Upper lobe of right lung (tissue), 1 donor: Measurements from ENCODE around the gene DGKZ. TPM values are rescaled to one million over a fixed set of nuclear protein-coding genes. Genes with fewer than 3 reads are reported as not detected.

Experiments used
- ATAC-seq: fragments of 200-7000 bp; cut with Tn5 transposase; one replicate; pipeline ENCODE4 v1.9.1; 2020; ENCODE audit warnings: mild to moderate bottlenecking, moderate library complexity
- DNase-seq: peaks from one replicate; pipeline ENCODE4 v3.0.0-alpha.2; 2020
- H3K27ac ChIP-seq: fragments of 200-600 bp; one replicate; pipeline ENCODE4 v1.8.0; 2022
- H3K27me3 ChIP-seq: fragments of 200-600 bp; one replicate; pipeline ENCODE4 v1.8.0; 2022; ENCODE audit warnings: mild to moderate bottlenecking
- H3K36me3 ChIP-seq: fragments of 200-600 bp; one replicate; pipeline ENCODE4 v1.8.0; 2022
- H3K4me1 ChIP-seq: fragments of 200-600 bp; one replicate; pipeline ENCODE4 v1.8.0; 2022
- H3K4me3 ChIP-seq: fragments of 200-600 bp; one replicate; pipeline ENCODE4 v1.8.0; 2022; ENCODE audit warnings: mild to moderate bottlenecking
- H3K9me3 ChIP-seq: fragments of 200-600 bp; one replicate; pipeline ENCODE4 v1.8.0; 2022
- CTCF ChIP-seq: fragments of 200-600 bp; IDR thresholded peaks from one replicate; pipeline ENCODE4 v1.8.0; 2022; ENCODE audit warnings: antibody characterized with exemption
- intact Hi-C: fragments of 100-400 bp; cut with DNase I; formaldehyde crosslinking; loops from one replicate; pipeline ENCODE4 v1.11.0; 2022
- total RNA-seq: library from RNA; stranded (reverse); fragmentation: NEBNext Ultra II Directional; extraction: Animal tissue kit (Norgen Biotek cat#: 25700); gene quantifications from one replicate; pipeline ENCODE4 v1.2.1, GENCODE V29; 2021
- donor health status: DM: no; HTN: yes; CAD: no; lungs with severe emphysema.

Gene DGKZ
- total RNA-seq, 1 donor from 2014 or later: 50.4 TPM

DNA sequence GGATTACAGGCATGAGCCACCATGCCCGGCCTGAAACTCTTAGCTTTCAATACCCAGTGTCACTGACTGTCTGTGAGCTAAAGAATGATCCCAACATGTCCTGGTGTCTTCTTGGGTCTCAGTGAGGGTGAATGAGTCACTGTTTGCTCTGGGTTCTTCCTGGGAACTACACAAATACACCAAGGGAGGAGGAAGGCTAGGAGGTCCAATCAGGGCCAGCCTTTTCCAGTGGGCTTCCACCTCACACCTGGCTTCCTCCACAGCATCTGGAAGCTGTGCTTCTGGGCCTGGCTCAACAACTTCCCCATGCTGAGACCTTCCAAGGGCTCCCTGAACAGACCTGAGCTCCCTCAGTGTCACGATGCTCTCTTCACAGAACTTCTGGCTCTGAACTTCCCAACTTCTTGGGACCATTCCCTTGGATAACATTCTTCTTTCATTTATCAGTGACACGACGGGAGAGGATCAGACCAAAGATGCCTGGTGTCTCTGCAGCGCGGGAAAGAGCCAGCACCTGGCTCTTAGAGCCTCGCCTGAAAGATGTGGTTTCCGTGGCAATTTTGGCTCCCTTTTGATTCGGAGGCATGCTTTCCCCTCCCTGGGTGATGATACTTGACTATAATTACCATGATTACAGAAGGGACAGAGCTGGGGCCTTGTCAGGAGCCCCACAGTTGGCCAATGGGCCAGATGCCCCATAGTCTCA lies 66.7 kb downstream of the DGKZ start:
- DNase-seq (peak; percentile 8), ATAC-seq (no peak)
- intact Hi-C loops: no loop called here
- H3K9me3 ChIP-seq: no peaks in the 10 kb centered on the region
- peaks cover 80% of the 10 kb centered on the region for H3K36me3 ChIP-seq
- no peak overlapping the region for H3K4me3 ChIP-seq
- H3K27ac ChIP-seq: no peak overlapping the region
- H3K4me1 ChIP-seq: no peaks in the 10 kb centered on the region
- TF ChIP-seq CTCF: no peak
- H3K27me3 ChIP-seq: no peaks in the 10 kb centered on the region

- intact Hi-C loops: no loop called here
- Histone ChIP-seq H3K36me3 (peaks cover 75% of the 10 kb centered on the region), H3K9me3 (no peaks in the 10 kb centered on the region), H3K27me3 (no peaks in the 10 kb centered on the region), H3K27ac (no peak overlapping the region), H3K4me1 (no peaks in the 10 kb centered on the region), H3K4me3 (no peak overlapping the region)
- DNase-seq (peak; percentile 51), ATAC-seq (no peak)
- no peak for TF ChIP-seq CTCF
These were observed 67.2 kb downstream of the DGKZ start for GRCh38 chr11:46414466-46414796.

- ATAC-seq (no peak), DNase-seq (peak; percentile 6)
- Histone ChIP-seq H3K27me3 (no peaks in the 10 kb centered on the region), H3K4me1 (no peaks in the 10 kb centered on the region), H3K9me3 (no peaks in the 10 kb centered on the region), H3K4me3 (no peak overlapping the region), H3K36me3 (peaks cover 70% of the 10 kb centered on the region), H3K27ac (no peak overlapping the region)
- intact Hi-C loops: no loop called here
- TF ChIP-seq CTCF: no peak
These were observed 67.6 kb downstream of the DGKZ start for GRCh38 chr11:46414879-46415278.

DNA sequence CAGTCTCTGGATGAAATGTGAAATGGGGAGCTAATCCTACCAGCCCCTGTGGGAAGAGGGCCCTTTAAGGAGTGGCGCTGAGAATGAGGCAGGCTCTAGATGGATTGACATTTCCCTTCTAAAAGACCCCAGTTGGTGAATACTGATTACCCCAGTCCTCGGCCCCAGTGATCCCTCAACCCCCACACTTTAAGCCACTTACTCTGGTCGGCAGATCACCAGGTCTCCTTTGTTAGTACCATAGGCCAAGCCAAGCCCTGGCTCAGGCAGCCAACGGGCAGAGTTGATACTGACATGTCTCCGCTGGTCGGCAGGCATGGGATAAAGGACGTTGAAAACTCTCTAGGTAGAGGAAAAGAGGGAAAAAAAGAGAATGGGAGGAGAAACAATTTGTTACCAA lies 70.4 kb downstream of the DGKZ start:
- H3K36me3 ChIP-seq: peaks cover 76% of the 10 kb centered on the region
- H3K4me1 ChIP-seq: no peaks in the 10 kb centered on the region
- H3K4me3 ChIP-seq: no peak overlapping the region
- DNase-seq: peak; percentile 12
- no peak for TF ChIP-seq CTCF
- H3K27ac ChIP-seq: no peak overlapping the region
- no peaks in the 10 kb centered on the region for H3K27me3 ChIP-seq
- intact Hi-C loops: no loop called here
- no peaks in the 10 kb centered on the region for H3K9me3 ChIP-seq
- no peak for ATAC-seq

- peaks cover 71% of the 10 kb centered on the region for H3K36me3 ChIP-seq
These were observed 71.5 kb downstream of the DGKZ start for GRCh38 chr11:46418751-46419150.

More at GRCh38 chr11:46418751-46419150, 71.5 kb downstream of the DGKZ start:
- intact Hi-C loops: no loop called here
- Histone ChIP-seq H3K4me3 (no peak overlapping the region), H3K4me1 (no peaks in the 10 kb centered on the region), H3K27me3 (no peaks in the 10 kb centered on the region), H3K27ac (no peak overlapping the region), H3K9me3 (no peaks in the 10 kb centered on the region)
- TF ChIP-seq CTCF: no peak
- ATAC-seq (no peak), DNase-seq (no peak)
